ENCODE data around the gene SYTL1.

DNA sequence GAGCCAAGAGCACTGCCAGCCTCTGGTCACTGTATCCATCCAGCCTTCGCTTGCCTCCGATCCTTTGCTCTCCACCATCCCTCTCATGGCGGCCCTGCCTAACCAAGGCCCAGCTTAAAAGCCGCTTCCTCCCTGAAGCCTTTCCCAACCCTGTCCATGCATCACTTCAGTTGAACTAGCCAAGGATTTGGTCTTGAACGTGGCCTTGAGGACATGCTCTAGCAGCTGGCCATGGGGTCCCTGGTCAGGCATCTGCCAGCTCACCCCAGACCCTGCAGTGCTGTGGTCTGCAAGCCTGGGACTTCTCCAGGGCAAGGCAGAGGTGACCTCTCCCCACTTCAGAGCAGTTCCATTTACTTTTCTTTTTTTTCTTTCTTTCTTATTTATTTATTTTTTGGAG lies 5.1 kb upstream of the SYTL1 start:
- TF ChIP-seq, protein P1, sequence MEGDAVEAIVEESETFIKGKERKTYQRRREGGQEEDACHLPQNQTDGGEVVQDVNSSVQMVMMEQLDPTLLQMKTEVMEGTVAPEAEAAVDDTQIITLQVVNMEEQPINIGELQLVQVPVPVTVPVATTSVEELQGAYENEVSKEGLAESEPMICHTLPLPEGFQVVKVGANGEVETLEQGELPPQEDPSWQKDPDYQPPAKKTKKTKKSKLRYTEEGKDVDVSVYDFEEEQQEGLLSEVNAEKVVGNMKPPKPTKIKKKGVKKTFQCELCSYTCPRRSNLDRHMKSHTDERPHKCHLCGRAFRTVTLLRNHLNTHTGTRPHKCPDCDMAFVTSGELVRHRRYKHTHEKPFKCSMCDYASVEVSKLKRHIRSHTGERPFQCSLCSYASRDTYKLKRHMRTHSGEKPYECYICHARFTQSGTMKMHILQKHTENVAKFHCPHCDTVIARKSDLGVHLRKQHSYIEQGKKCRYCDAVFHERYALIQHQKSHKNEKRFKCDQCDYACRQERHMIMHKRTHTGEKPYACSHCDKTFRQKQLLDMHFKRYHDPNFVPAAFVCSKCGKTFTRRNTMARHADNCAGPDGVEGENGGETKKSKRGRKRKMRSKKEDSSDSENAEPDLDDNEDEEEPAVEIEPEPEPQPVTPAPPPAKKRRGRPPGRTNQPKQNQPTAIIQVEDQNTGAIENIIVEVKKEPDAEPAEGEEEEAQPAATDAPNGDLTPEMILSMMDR (IDR thresholded peaks at IDR 0.05), result no peak
- no peak for TF ChIP-seq POLR2A (IDR thresholded peaks at IDR 0.05)

All from uterus (tissue), 2 donors.